SU-DHL-6 (cell line): ENCODE measurements around the gene NR1I2.

Source experiments
- H2AFZ ChIP-seq: fragments of 200-600 bp; sonication (generic); 2 replicates; pipeline ENCODE4 v1.6.1; 2014; ENCODE audit warnings: low read depth, mild to moderate bottlenecking, moderate library complexity, mixed read lengths, antibody characterized with exemption, low read length; ENCODE audit not compliant: severe bottlenecking
- H3F3A ChIP-seq: fragments of 200-600 bp; shearing (Covaris generic); 2 replicates; pipeline ENCODE4 v1.6.0; 2016; ENCODE audit warnings: antibody characterized with exemption, mild to moderate bottlenecking; ENCODE audit not compliant: insufficient read depth
- H3K27ac ChIP-seq: fragments of 200-600 bp; sonication (generic); 2 replicates; pipeline ENCODE4 v1.5.1; 2016; ENCODE audit warnings: low read depth, mild to moderate bottlenecking, low read length, moderate library complexity, mixed read lengths
- H3K27me3 ChIP-seq: fragments of 200-600 bp; sonication (generic), shearing (Covaris generic); 2 replicates; pipeline ENCODE4 v1.6.0; 2014; ENCODE audit warnings: mild to moderate bottlenecking, low read length
- H3K36me3 ChIP-seq: fragments of 200-600 bp; sonication (generic); 2 replicates; pipeline ENCODE4 v1.6.1; 2014; ENCODE audit warnings: mild to moderate bottlenecking, low read length, mixed read lengths
- H3K4me2 ChIP-seq: fragments of 300-600, 200-600 bp; shearing (Covaris generic), sonication (generic); 2 replicates; pipeline ENCODE4 v1.6.0; 2014; ENCODE audit warnings: low read length, low read depth, mild to moderate bottlenecking; ENCODE audit not compliant: poor library complexity, severe bottlenecking
- H3K4me3 ChIP-seq: fragments of 200-600 bp; sonication (generic); 2 replicates; pipeline ENCODE4 v1.5.1; 2014; ENCODE audit warnings: antibody characterized with exemption, low read length, mild to moderate bottlenecking, mixed read lengths; ENCODE audit not compliant: insufficient read depth, poor library complexity, severe bottlenecking
- H3K79me2 ChIP-seq: fragments of 200-600 bp; sonication (generic); 2 replicates; pipeline ENCODE4 v1.6.1; 2014; ENCODE audit warnings: mild to moderate bottlenecking, low read length, moderate library complexity; ENCODE audit not compliant: insufficient read depth
- H3K9ac ChIP-seq: fragments of 200-600 bp; sonication (generic); 2 replicates; pipeline ENCODE4 v1.7.0; 2014; ENCODE audit warnings: mild to moderate bottlenecking, low read length
- H3K9me2 ChIP-seq: fragments of 200-600 bp; sonication (generic); replicated peaks from 2 replicates; pipeline ENCODE4 v1.6.1; 2014; ENCODE audit warnings: low read length; ENCODE audit not compliant: insufficient read depth
- H3K9me3 ChIP-seq: fragments of 200-600 bp; sonication (generic); 2 replicates; pipeline ENCODE4 v1.6.1; 2014; ENCODE audit warnings: low read length, mixed read lengths; ENCODE audit not compliant: insufficient read depth
- H4K20me1 ChIP-seq: fragments of 200-600 bp; sonication (generic); 2 replicates; pipeline ENCODE4 v1.6.1; 2014; ENCODE audit warnings: low read depth, mild to moderate bottlenecking, antibody characterized with exemption, low read length, moderate library complexity, mixed read lengths
- EZH2phosphoT487 ChIP-seq: fragments of 200-600 bp; sonication (generic), shearing (Covaris generic); conservative IDR thresholded peaks from 2 replicates; pipeline ENCODE4 v1.6.1; 2018; ENCODE audit warnings: mild to moderate bottlenecking, antibody characterized with exemption, low read length, moderate library complexity, mixed read lengths
- TF ChIP-seq, protein P1 (sequence below): fragments of 200-600 bp; sonication (generic); IDR thresholded peaks from one replicate; pipeline ENCODE4 v1.5.1; 2017; ENCODE audit warnings: antibody characterized with exemption, mild to moderate bottlenecking, low read length, moderate library complexity; ENCODE audit not compliant: insufficient read depth, poor library complexity, severe bottlenecking

NR1I2 gene

DNA sequence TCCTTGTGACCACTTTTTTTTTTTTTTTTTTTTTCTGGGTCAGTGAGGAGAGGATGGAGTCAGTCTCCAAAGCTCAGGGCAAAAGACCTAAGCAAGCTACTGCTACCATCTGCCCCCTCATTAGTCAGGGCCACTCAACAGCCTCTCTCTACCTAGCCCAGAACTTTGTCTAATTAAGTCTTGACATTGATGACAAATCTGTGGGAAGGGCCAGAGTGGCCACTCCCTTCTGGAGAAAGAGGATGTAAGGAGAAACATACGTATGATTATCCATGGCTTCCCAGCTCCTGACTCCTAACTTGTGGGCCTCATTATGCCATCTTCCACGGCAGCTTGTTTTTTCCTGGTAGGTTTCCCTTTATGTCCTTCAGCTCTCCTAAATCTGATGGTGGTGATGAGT lies 37.9 kb downstream of the NR1I2 start:
- Histone ChIP-seq H3K9ac (no peak overlapping the region), H4K20me1 (no peaks in the 10 kb centered on the region), H3K36me3 (no peaks in the 10 kb centered on the region), H3K9me2 (no peaks in the 10 kb centered on the region), H3K4me3 (no peak overlapping the region), H3K79me2 (no peaks in the 10 kb centered on the region), H2AFZ (no peak overlapping the region), H3K27ac (no peak overlapping the region), H3K9me3 (no peaks in the 10 kb centered on the region), H3K27me3 (no peaks in the 10 kb centered on the region), H3K4me2 (no peak overlapping the region), H3F3A (peaks cover 3% of the 10 kb centered on the region; the same call in 1 of the 2 replicates)
- TF ChIP-seq, protein P1, sequence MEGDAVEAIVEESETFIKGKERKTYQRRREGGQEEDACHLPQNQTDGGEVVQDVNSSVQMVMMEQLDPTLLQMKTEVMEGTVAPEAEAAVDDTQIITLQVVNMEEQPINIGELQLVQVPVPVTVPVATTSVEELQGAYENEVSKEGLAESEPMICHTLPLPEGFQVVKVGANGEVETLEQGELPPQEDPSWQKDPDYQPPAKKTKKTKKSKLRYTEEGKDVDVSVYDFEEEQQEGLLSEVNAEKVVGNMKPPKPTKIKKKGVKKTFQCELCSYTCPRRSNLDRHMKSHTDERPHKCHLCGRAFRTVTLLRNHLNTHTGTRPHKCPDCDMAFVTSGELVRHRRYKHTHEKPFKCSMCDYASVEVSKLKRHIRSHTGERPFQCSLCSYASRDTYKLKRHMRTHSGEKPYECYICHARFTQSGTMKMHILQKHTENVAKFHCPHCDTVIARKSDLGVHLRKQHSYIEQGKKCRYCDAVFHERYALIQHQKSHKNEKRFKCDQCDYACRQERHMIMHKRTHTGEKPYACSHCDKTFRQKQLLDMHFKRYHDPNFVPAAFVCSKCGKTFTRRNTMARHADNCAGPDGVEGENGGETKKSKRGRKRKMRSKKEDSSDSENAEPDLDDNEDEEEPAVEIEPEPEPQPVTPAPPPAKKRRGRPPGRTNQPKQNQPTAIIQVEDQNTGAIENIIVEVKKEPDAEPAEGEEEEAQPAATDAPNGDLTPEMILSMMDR = no peak
- no peak for TF ChIP-seq EZH2phosphoT487

DNA sequence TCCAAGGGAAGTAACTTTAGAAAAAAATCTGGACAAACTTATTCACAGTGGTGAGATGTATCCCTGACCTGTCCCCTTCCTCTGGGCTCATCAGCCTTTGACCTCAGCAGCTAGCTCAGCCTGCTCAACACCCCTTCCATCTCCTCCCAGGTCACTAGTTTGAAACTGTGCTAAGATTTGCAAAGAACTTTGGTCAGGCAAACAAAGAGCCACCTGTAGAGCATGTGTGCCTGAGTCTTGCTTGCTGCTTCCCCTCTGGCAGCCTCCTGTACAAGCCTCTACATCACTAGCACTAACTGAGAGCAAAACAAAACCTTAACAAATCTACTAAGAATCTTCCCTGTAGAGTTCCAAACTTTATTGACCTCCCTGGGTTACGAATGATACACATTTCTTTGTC lies 43.9 kb downstream of the NR1I2 start:
- no peaks in the 10 kb centered on the region for H3K9me2 ChIP-seq
- H3K27ac ChIP-seq = no peak overlapping the region
- no peaks in the 10 kb centered on the region for H3K36me3 ChIP-seq
- H3K9ac ChIP-seq = no peak overlapping the region
- H3K4me2 ChIP-seq = no peak overlapping the region
- H2AFZ ChIP-seq = no peak overlapping the region
- H3K79me2 ChIP-seq = no peaks in the 10 kb centered on the region
- H3F3A ChIP-seq = 0 out of 2 replicates have a peak, but pooled peaks cover 3% of the 10 kb centered on the region
- H3K27me3 ChIP-seq = no peaks in the 10 kb centered on the region
- no peak for TF ChIP-seq EZH2phosphoT487
- TF ChIP-seq, protein P1 = no peak
- no peak overlapping the region for H3K4me3 ChIP-seq
- no peaks in the 10 kb centered on the region for H3K9me3 ChIP-seq
- H4K20me1 ChIP-seq = no peaks in the 10 kb centered on the region

DNA sequence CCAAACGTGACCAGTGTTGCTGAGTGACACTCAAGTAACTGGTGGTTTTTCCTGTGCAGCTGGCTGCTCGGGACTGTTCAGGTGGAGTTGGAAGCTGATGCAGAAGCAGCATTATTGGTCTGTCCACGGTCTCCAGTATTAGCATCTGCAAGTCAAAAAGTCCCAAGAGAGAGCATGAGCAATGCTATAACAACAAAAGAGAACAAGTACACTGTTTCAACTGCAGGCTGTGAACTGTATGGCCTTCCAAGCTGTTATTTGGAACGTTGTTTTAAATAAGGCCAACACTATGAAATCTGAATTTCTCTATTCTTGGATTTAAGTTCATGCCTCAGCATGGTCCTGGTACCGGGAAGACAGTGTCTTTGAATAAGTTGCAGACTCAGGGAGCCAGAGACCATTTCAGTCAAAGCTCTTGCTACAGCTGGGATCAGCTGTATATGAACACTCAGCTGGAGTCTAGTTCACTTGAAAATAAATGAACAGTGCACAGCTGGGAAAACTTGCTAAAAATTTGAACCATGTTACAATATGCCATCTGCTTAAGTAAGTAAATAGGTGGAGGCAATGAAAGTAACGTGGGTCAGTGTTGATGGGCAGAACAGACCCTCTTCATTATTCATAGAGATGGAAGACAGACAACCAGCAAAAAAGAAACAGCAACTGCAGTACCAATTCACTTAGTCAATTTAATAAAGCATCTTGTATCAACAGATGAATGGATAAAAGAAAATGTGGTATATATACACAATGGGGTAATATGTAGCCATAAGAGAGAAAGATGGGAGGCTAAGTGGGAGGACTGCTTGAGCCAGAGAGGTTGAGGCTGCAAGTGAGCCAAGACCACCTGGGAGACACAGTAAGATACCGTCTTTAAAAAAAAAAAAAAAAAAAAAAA lies 45.1 kb downstream of the NR1I2 start:
- no peak overlapping the region for H3K4me3 ChIP-seq
- H2AFZ ChIP-seq = no peak overlapping the region
- no peaks in the 10 kb centered on the region for H3K36me3 ChIP-seq
- no peak overlapping the region for H3K9ac ChIP-seq
- H3K4me2 ChIP-seq = no peak overlapping the region
- no peaks in the 10 kb centered on the region for H3K79me2 ChIP-seq
- no peak for TF ChIP-seq EZH2phosphoT487
- TF ChIP-seq, protein P1 = no peak
- H3K27ac ChIP-seq = no peak overlapping the region
- 0 out of 2 replicates have a peak, but pooled peaks cover under 1% of the 10 kb centered on the region for H3F3A ChIP-seq
- no peaks in the 10 kb centered on the region for H4K20me1 ChIP-seq
- H3K27me3 ChIP-seq = no peaks in the 10 kb centered on the region
- no peaks in the 10 kb centered on the region for H3K9me3 ChIP-seq
- no peaks in the 10 kb centered on the region for H3K9me2 ChIP-seq
